Cerebellar cortex (tissue), 1 donor: Measurements from ENCODE around the gene CYLD.

Source experiments
- DNase-seq: peaks from one replicate; pipeline ENCODE4 v3.0.0-alpha.2; 2015; ENCODE audit warnings: low spot score

CYLD gene

DNA sequence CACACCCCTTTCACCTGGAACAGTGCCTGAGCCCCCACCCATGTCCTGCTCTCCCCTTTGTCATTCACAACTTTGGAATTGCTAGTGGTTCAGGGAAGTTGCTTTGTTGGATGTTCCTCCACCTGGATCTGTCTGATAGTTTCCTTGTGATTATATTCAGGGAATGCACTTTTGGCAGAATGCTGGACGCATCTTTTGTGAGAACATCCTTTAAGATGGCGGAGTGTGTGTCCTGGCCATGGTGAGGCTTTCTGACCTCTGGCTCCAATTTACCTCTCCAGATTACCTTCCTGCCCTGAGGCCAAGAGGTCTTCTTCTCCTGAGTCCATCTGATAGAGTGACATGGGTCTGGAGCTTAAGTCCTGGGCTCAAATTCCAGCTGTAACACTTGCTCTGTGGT is 104.6 kb downstream of the CYLD start:
- DNase-seq: no peak

DNA sequence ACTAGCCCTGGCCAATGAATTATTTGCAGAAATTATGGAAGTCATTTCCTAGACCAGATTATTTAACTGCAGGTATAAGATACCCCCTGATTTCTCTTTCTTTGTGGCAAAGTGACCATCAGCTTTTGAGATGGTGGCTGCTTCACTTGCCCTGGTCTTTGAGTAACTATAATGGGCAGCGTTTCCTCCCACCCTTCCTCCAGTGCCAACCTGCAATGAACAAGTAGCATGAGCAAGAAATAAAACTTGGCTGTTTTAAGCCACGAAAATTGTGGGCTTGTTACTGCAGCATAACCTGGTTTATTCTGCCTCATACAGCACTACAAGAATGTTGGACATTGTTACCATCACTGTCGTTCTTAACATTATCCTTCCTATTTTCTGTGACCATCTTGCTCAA is 105.3 kb downstream of the CYLD start:
- no peak for DNase-seq

DNA sequence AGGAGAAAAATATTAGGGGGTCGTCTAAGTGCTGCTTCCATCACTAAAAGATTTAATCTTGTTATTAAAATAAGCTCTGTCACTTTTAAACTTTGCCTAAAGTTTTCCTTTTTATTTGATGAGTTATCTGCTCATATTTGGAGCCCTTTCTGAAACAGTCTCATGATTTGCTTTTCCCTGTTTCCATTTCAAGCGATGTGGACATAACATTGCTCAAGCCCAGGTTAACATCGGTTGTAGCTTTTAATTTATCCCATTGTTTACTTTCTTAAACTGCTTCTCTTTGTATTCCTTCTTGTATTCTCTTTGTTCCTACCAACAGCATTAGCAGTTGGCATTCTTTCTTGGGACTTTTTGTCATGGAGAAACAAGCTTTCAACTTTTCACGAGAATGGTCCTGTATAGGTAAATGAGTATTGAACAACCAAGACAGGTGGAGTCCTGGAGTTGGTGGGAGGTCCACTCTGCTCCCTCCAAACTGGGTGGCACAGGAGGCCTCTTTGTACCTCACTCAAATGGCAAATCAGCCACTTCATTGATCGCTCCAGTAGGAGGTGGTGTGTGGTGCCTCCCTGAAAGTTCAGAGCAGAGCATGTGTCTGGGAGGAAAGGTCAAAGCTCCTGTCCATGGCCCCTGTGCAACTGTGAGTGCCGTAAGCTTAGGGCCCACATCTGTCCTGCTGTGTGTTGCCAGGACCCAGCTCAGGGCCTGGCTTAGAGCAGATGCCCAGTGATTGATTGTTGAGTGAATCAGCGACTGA is 107.0 kb downstream of the CYLD start:
- no peak for DNase-seq
